ENCODE measurements around the gene CD8B.

CD8B gene

DNA sequence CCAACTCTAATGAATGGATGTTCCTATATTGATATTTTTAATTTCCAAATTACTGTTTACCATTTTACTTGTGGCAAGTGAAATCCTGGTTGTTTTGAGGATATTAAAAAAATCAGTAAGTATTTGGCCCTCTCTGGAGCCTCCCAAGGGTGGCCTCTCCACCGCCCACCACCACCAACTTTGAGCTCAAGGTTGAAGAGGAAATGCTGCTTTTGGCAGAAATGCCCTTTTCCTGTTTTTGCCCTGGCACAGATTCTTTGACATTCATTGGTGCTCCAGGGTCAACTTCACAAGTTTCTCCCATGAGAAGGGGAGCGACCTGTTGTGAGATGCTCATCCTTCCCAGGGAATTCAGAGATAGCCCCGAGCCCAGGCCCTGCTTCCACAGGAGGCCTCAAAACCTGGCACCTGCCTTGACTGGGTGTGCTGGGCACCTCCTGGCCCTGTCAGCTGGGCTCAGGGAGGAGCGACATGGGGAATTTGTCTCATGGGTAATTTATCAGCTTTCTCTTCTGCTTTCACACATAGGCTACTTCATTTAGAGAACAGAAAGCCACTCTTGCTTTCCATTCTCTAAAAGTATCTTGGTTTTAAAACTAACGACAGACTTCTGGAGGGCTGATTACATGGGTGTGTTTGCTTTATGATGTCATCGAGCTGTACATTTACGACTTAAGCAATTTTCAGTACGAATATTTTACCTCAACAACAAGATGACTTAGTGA lies 77.9 kb downstream of the CD8B start:
- H3K4me3 ChIP-seq (ENCODE audit: low read length) = no peak overlapping the region
- DNase-seq (ENCODE audit: low read depth, low spot score) = no peak

DNA sequence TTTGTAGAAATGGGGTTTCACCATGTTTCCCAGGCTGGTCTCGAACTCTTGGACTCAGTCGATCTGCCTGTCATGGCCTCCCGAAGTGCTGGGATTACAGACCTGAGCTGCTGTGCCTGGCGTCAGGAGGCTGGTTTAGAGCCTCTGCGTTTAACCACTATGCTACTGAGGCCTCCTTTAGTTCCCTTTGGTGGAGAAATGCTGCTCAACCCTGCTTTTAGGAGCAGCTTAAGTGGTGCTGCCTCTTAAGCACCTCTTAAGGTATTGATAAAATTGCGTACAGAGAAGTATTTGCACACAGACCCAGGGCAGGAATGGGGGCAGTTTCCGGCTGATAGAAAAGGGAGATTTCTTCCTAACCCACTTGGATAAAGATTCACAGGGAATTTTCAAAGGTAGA lies 78.9 kb downstream of the CD8B start:
- no peak for DNase-seq (ENCODE audit: low read depth, low spot score)
- H3K4me3 ChIP-seq (ENCODE audit: low read length) = no peak overlapping the region

DNA sequence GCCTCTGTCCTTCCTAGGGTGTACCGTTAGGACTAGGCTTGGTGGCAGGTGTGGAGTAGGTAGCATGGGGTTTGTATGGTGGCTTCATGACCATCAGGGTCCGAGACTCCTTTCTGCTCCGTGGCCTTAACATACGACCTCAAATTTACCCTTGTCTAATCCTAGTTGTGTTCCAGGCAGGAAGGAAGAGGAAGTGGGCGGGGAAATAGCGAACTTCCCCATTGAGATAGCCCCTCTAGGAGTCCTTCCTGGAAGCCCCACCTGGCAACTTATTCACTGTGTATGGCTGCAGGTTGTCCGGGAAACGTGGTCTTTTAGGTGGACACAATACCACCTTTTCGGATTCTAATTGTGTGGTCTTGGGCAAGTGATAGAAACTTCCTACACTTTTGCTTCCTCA lies 80.3 kb downstream of the CD8B start:
- no peak for DNase-seq (ENCODE audit: low read depth, low spot score)
- no peak overlapping the region for H3K4me3 ChIP-seq (ENCODE audit: low read length)

DNA sequence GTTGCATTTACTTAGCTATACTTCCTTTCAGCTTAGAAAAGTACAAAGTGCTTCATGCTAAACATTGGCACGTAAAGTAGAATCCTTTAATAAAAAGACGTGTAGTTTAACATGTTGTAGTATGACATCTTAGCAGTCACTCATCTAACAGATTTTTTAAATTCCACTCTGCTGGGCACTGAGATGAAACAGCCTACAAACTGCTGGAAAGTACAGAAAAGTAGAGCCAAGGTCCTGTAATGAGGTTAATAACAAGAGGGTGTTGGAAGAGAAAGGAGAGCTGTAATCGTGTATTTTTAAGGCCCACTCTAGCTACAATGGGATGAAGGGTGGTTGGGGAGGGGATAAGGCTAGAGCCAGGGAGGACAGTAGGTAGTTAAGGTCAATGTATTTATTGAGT lies 81.7 kb downstream of the CD8B start:
- no peak overlapping the region for H3K4me3 ChIP-seq (ENCODE audit: low read length)
- no peak for DNase-seq (ENCODE audit: low read depth, low spot score)

DNA sequence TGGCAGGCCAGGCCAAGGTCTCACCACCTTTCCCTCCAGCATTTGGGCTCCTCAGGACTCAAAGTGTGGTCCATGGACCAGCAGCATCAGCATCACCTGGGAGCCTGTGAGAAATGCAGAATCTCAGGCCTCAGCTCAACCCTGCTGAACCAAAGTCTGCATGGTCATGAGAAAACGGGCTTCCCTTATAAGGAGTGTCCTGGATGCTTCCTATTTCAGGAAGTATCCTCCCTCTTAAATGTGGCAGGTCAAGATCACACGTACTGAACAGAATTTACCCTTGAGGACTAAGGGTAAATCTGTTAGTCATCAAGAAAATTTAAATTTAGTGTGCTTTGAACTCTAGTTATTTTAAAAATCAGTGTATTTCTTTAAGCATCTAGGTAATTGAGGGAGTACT lies 82.7 kb downstream of the CD8B start:
- no peak overlapping the region for H3K4me3 ChIP-seq (ENCODE audit: low read length)
- no peak for DNase-seq (ENCODE audit: low read depth, low spot score)

DNA sequence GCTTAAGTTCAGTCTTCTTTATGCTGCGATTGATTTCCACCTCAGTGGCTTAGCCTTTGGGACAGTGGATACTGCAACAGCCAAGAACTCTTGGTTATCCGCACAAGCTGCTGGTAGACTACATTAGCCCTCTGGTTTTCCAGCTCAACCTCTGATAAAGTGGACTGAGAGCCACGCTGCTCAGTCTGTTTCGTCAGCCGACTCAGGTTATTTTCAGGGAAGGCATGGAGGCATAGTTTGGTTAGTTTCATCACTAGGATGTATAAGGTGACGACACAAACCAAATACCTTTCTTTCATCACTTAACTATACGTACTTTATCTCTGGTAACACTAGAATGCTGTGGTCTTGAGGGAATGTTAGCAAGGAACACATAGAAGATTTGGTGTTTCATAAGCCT lies 85.2 kb downstream of the CD8B start:
- DNase-seq (ENCODE audit: low read depth, low spot score) = no peak
- no peak overlapping the region for H3K4me3 ChIP-seq (ENCODE audit: low read length)

DNA sequence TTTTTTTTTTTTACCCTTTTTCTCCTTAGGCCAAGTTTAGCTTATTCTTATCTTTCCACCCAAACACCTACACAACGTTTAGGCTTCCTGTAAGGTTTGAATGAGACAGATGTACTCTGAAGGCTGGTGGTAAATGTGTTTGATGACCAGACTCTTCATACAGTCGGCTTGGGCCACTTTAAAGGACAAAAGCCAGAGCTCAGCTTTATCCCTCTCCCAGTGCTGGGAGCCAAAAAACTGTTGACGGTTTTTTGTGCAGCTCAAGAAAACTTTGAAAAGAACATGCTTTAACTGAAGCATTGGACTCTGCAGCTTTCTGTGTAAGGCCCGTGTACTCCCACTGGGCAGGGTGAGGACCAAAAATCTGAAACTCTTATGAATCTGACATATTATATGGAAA lies 86.3 kb downstream of the CD8B start:
- H3K4me3 ChIP-seq (ENCODE audit: low read length) = no peak overlapping the region
- DNase-seq (ENCODE audit: low read depth, low spot score) = no peak

DNA sequence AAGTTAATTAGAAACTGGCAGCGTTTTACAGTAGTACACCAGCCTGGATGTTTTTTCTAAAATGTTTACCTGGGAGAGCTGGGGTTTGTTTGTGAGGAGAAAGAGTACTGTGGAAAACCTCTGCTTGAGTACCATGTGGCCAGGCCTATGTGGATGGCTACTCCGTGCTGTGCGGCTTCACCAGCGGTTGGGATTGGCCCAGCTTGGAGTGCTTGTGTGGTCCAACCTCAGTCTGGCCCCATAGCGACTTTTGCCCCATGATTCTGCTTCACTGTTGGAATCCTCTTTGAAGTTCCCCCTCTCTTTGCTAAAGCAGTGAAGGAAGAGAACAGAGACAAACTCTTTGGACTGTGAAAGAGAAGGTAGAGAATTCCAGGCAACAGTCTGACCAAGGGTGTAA lies 86.8 kb downstream of the CD8B start:
- DNase-seq (ENCODE audit: low read depth, low spot score) = no peak
- no peak overlapping the region for H3K4me3 ChIP-seq (ENCODE audit: low read length)

DNA sequence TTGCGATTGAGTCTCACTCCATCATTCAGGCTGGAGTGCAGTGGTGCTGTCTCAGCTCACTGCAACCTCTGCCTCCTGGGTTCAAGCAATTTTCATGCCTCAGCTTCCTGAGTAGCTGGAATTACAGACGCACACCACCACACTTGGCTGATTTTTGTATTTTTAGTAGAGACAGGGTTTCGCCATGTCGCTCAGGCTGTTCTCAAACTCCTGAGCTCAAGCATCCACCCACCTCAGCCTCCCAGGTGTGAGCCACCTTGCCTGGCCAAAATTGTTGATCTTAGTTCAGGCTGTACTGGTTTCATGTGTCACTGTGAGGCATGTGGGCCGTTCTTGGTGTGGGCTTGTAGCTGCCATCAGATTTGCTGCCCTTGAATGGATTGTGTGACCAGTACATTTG lies 89.1 kb downstream of the CD8B start:
- H3K4me3 ChIP-seq (ENCODE audit: low read length) = no peak overlapping the region
- no peak for DNase-seq (ENCODE audit: low read depth, low spot score)

DNA sequence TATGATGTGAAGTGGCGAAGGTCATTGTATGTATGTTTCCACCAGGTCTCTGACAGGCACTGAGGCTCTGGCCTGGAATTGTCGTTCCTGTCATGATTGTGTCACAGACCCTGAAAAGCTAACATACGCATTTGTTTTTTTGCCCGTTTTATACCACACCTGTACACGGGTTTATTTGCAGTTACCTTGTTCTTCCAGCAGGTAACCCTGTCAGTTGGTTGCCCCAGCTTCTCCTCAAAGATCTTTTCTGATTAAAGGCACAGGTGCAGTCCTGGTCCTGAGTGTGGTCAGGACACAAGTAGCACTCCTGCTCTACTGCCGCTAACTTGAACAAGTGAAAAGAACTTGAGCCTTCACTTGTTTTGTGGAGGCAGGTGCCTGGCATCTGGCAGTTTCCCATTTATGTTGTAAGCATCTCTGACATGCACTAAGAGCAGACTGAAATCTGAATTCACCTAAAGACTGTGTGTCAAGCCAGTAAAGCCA lies 90.8 kb downstream of the CD8B start:
- DNase-seq (ENCODE audit: low read depth, low spot score) = no peak
- H3K4me3 ChIP-seq (ENCODE audit: low read length) = no peak overlapping the region

DNA sequence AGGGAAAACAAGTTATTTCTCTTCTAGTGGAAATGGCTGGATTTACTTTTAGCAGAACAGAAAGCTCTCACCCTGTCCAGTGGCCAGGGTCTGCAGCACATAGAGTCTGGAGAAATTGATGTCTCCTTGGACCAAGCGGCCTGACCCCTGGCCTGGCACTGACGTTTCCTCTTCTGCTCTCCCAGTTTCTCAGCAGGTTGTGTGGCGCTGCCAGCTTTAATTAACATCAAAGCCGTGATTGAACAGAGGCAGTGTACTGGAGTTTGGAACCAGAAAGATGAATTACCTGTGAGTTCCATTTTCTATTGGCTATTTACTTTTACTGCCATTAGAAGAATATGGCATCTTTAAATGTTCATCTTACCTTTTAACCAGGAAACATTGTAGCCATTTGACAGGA lies 91.8 kb downstream of the CD8B start:
- no peak for DNase-seq (ENCODE audit: low read depth, low spot score)
- no peak overlapping the region for H3K4me3 ChIP-seq (ENCODE audit: low read length)

DNA sequence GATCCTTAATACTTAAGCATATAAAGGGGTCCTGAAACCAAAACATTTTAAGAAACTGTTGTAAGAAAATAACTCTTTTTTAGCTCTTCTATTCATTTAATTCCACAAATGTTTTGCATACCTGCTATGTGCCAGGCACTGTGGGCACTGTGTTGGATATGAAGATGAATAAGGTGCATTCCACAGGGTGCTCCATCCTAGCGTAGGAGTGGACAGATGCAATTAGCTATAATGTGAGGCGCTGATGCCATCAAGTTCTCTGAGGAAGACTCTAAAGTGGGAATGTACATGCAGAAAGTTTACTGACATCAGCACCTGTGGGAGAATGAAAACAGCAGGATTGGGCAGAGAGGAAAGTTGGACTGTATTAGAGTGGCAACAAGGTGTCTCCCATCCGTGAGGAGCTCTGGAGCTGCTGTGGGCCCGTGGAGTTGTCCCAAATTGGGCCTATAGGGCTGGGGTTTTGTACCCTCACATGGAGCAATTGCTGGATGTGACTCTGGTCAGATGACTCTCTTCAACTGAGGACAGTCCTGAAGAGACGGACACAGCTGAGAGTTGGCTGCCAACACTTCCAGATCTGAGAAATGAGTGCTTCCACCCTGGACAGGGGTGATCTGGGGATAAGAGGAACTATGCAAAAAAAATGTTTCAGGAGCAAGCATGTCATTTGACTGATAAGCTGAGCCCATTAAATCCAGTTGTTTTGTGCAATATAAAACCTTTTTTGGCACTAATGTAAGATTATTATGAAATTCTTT lies 93.3 kb downstream of the CD8B start:
- H3K4me3 ChIP-seq (ENCODE audit: low read length) = no peak overlapping the region
- DNase-seq (ENCODE audit: low read depth, low spot score) = no peak
